Mesothelial cell of epicardium (in vitro differentiated cells): ENCODE results near the gene CTTN. TPM values are rescaled to one million over a fixed set of nuclear protein-coding genes. Genes with fewer than 3 reads are reported as not detected.

ENCODE experiments used
- DNase-seq, 2 experiments: peaks; one replicate each; pipeline ENCODE4 v3.0.0; 2021; ENCODE audit warnings: low spot score in 2 of 2; ENCODE audit not compliant: unreplicated experiment in 2 of 2
- H3K27ac Mint-ChIP-seq: 2 replicates; pipeline ENCODE4 v1.8.0; 2021; ENCODE audit warnings: mixed read lengths
- H3K27me3 Mint-ChIP-seq: 2 replicates; pipeline ENCODE4 v1.8.0; 2021; ENCODE audit warnings: low read depth, mixed read lengths
- H3K36me3 Mint-ChIP-seq: 2 replicates; pipeline ENCODE4 v1.8.0; 2021; ENCODE audit warnings: mixed read lengths
- H3K4me1 Mint-ChIP-seq: 2 replicates; pipeline ENCODE4 v1.8.0; 2021; ENCODE audit warnings: mixed read lengths
- H3K4me3 Mint-ChIP-seq: 2 replicates; pipeline ENCODE4 v1.8.0; 2021; ENCODE audit warnings: mild to moderate bottlenecking, moderate library complexity, mixed read lengths
- H3K9me3 Mint-ChIP-seq: 2 replicates; pipeline ENCODE4 v1.8.0; 2021; ENCODE audit warnings: mixed read lengths
- total RNA-seq: library from RNA; stranded (reverse); gene quantifications from 3 replicates; pipeline ENCODE4 v1.2.1, GENCODE V29; 2021
- TF ChIP-seq, protein P1 (sequence below): fragments of 200-600 bp; sonication (generic); IDR thresholded peaks from one replicate; pipeline ENCODE4 v1.5.0; 2021; ENCODE audit warnings: antibody characterized with exemption; ENCODE audit not compliant: unreplicated experiment

The CTTN gene
- total RNA-seq, 1 donor from 2014 or later: 318 TPM

DNA sequence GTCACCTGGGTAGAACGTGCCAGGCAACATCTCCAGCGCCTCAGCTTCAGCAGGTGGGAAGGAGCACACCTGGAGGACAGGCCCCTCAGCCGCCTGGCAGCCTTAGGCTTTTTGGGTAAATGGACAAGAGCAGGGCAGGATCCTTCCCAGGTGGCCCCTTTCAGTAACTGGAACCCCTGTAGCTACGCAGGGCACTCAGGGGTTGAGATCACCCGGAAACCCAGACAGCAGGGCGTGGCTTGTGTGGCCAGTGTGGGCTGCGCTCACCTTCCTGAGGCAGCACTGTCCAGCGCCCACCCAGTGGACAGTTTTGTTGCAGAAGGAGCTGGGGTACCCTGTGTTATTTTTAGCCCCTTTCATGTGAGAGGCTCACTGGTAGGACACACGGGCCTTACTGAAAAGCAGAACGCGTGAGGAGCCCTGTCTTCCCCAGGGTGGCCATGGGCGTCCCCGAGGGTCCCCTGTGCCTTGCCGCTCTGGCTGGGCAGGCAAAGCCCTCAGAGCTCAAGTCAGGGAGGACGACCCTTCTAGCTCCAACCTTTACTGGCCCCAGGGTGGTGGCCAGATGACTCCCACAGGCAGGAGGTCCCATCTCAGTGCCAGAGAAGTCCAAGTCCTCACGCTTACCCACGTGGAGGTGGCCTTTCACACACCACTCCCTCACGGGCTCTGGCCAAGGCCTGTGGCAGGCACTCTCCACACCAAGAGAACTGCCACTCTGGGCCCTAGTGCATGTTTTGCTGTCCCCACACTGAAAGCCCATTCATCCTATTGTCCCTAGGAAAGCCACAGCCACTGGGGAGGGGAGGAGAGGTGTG lies 75.8 kb downstream of the CTTN start:
- H3K27me3 Mint-ChIP-seq: no peaks in the 10 kb centered on the region
- no peaks in the 10 kb centered on the region for H3K36me3 Mint-ChIP-seq
- DNase-seq: no peak

DNA sequence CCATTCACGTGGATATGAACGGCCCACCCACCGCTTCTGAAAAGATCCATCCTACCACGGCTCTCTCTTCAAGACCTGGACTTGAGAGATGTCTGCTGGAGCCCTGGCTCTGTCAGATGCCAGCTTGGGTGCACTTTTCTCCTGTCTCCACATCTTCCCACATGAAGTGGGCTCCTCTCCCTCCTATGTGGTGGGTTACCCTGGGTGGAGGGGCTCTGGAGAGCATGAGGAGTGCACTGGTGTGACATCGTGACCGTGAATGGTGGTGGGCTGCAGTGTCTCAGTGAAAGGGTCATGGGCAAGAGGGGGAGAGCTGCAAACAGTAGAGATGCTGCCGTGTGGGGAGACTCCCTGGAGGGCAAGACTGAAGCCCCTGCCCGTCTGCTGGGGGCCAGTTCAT lies 76.4 kb downstream of the CTTN start:
- TF ChIP-seq, protein P1, sequence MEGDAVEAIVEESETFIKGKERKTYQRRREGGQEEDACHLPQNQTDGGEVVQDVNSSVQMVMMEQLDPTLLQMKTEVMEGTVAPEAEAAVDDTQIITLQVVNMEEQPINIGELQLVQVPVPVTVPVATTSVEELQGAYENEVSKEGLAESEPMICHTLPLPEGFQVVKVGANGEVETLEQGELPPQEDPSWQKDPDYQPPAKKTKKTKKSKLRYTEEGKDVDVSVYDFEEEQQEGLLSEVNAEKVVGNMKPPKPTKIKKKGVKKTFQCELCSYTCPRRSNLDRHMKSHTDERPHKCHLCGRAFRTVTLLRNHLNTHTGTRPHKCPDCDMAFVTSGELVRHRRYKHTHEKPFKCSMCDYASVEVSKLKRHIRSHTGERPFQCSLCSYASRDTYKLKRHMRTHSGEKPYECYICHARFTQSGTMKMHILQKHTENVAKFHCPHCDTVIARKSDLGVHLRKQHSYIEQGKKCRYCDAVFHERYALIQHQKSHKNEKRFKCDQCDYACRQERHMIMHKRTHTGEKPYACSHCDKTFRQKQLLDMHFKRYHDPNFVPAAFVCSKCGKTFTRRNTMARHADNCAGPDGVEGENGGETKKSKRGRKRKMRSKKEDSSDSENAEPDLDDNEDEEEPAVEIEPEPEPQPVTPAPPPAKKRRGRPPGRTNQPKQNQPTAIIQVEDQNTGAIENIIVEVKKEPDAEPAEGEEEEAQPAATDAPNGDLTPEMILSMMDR: no peak
- H3K4me1 Mint-ChIP-seq: no peaks in the 10 kb centered on the region
- no peak for DNase-seq
- H3K9me3 Mint-ChIP-seq: no peaks in the 10 kb centered on the region
- H3K27ac Mint-ChIP-seq: no peak overlapping the region
- H3K27me3 Mint-ChIP-seq: no peaks in the 10 kb centered on the region
- H3K4me3 Mint-ChIP-seq: no peak overlapping the region
- no peaks in the 10 kb centered on the region for H3K36me3 Mint-ChIP-seq

More for the DNA sequence above, 75.8 kb downstream of the CTTN start:
- Mint-ChIP-seq H3K9me3 (no peaks in the 10 kb centered on the region), H3K4me1 (no peaks in the 10 kb centered on the region), H3K4me3 (no peak overlapping the region), H3K27ac (no peak overlapping the region)
- TF ChIP-seq, protein P1: no peak

DNA sequence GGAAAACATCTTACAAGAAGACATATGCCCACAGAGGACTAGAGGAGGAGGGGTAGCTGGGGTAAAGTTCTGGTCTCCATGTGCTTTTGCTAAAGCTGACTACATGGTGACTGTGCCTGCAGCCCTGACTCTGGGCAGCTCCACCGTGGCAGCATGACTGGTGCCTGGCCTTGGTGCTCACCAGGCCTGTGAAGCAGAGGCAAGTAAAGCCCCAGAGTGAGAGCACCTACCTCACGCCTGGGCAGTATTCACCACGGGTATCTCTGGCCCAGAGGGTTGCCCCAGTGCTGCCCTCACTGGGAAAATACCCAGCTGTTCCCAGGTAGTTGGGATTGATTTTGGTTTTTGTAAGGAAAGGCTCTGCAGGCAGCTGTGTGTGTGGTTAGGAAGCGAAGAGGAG lies 78.3 kb downstream of the CTTN start:
- H3K9me3 Mint-ChIP-seq: no peaks in the 10 kb centered on the region
- no peaks in the 10 kb centered on the region for H3K36me3 Mint-ChIP-seq
- no peak for DNase-seq
- H3K27ac Mint-ChIP-seq: no peak overlapping the region
- no peaks in the 10 kb centered on the region for H3K27me3 Mint-ChIP-seq
- no peaks in the 10 kb centered on the region for H3K4me1 Mint-ChIP-seq
- H3K4me3 Mint-ChIP-seq: no peak overlapping the region
- TF ChIP-seq, protein P1: no peak

DNA sequence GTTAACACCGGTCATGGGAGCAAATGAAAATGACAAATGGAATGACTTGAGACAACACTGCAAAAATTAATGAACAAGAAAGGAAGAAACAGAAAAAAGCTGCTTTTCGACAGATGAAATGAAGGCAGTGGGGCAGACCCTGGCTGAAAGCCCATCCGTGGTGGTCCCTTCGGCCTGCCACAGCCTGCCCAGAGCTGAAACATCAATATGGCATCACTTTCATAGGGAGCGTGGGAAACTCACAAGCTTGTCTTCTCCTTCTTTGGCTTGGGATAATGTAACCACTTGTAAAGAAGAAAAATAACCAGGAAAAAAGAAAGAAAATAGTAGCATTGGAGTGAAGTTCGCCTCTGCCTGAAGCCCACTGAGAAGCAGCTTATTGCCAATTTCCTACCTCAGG lies 78.8 kb downstream of the CTTN start:
- TF ChIP-seq, protein P1: no peak
- Mint-ChIP-seq H3K4me3 (no peak overlapping the region), H3K4me1 (no peaks in the 10 kb centered on the region), H3K9me3 (no peaks in the 10 kb centered on the region), H3K27ac (no peak overlapping the region), H3K36me3 (no peaks in the 10 kb centered on the region), H3K27me3 (no peaks in the 10 kb centered on the region)
- no peak for DNase-seq

DNA sequence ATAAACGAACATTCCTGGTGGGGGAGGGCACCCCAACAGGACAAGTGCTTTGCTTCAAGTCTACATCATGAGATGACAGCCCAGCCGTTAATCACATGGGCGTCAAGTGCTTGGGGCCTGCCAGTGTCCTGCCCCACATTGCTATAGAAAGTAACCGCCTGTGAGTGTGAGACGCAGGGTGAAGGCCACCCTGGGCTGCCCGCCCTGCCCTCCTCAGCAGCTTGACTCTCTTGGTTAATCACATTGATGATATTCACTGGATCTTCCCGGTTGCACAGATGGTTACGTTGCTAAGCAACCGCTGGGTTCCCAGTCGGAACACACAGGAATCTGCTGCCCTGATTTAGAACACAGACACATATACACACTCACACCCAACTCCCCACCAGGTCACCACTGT lies 79.3 kb downstream of the CTTN start:
- Mint-ChIP-seq H3K36me3 (no peaks in the 10 kb centered on the region), H3K4me1 (peaks cover 3% of the 10 kb centered on the region), H3K9me3 (no peaks in the 10 kb centered on the region), H3K4me3 (no peak overlapping the region), H3K27me3 (no peaks in the 10 kb centered on the region), H3K27ac (no peak overlapping the region)
- TF ChIP-seq, protein P1: no peak
- DNase-seq: no peak
